K562 (cell line): ENCODE results near the gene PLCL2. TPM values are rescaled to one million over a fixed set of nuclear protein-coding genes. Genes with fewer than 3 reads are reported as not detected.

ENCODE experiments used
- ATAC-seq: fragments of 200-7000 bp; cut with Tn5 transposase; 3 replicates; pipeline ENCODE4 v1.9.1; 2020; ENCODE audit warnings: moderate library complexity
- BruUV-seq: library from RNA; stranded (reverse); fragments of 400-500 nt; replicated peaks from 2 replicates; lab custom pipeline; 2021; lab: Mats Ljungman, UMichigan
- CTCF ChIA-PET: fragments of 300-600 bp; formaldehyde crosslinking; extraction: SDS; loops from one replicate; lab custom pipeline; 2021; ENCODE audit warnings: low intra/inter-chr PET ratio; lab: Yijun Ruan, JAX
- POLR2A ChIA-PET: fragments of 300-600, 350-650 bp; sonication (Branson Sonifier 250); formaldehyde crosslinking; extraction: SDS; loops from one replicate; lab custom pipeline; 2021; ENCODE audit warnings: antibody characterized with exemption, inconsistent platforms; lab: Yijun Ruan, JAX
- DNase-seq, 4 experiments: peaks; one replicate each; pipeline versions ENCODE4 v3.0.0 to v3.0.0-alpha.2; 2011 to 2018; ENCODE audit warnings: low spot score in 3 of 4, mixed read lengths in 3 of 4; ENCODE audit errors: extremely low read depth in 1 of 4
- FAIRE-seq: peaks from 2 replicates; lab custom pipeline; 2011; peaks lifted over from hg19 to GRCh38; lab: Jason Lieb, UNC
- H2AFZ ChIP-seq: 2 replicates; pipeline ENCODE4 v1.6.0; 2011; ENCODE audit warnings: low read depth, low read length, control low read depth, inconsistent platforms
- H3K27ac ChIP-seq: fragments of 200-600 bp; 3 replicates; pipeline ENCODE4 v1.8.0; 2011; ENCODE audit warnings: low read depth, mild to moderate bottlenecking, control low read depth, inconsistent platforms, low read length, moderate library complexity, mixed read lengths; ENCODE audit errors: extremely low read depth
- H3K27me3 ChIP-seq, 2 experiments: fragments of 300-600 bp in 1 of 2; 2 replicates in 1 of 2; 3 replicates in 1 of 2; pipeline versions ENCODE4 v1.6.0 to v1.8.0; 2011; ENCODE audit warnings: inconsistent platforms in 2 of 2, low read length in 2 of 2, mild to moderate bottlenecking in 1 of 2, mixed read lengths in 1 of 2, moderate library complexity in 1 of 2; ENCODE audit not compliant: control insufficient read depth in 2 of 2, insufficient read depth in 2 of 2
- H3K36me3 ChIP-seq: fragments of 300-600 bp; 3 replicates; pipeline ENCODE4 v1.8.0; 2011; ENCODE audit warnings: mild to moderate bottlenecking, low read length, inconsistent platforms; ENCODE audit not compliant: control insufficient read depth, insufficient read depth
- H3K4me1 ChIP-seq, 2 experiments: fragments of 200-600 bp in 1 of 2; replicated peaks in 1 of 2; 2 replicates in 1 of 2; 3 replicates in 1 of 2; pipeline versions ENCODE4 v1.5.1 to v1.8.0; 2011; ENCODE audit warnings: inconsistent platforms in 2 of 2, low read length in 2 of 2, mild to moderate bottlenecking in 1 of 2, mixed read lengths in 1 of 2, moderate library complexity in 1 of 2; ENCODE audit not compliant: control insufficient read depth in 2 of 2, insufficient read depth in 2 of 2
- H3K4me2 ChIP-seq: 2 replicates; pipeline ENCODE4 v1.6.1; 2011; ENCODE audit warnings: low read length, control low read depth, inconsistent platforms, mixed read lengths; ENCODE audit not compliant: insufficient read depth
- H3K4me3 ChIP-seq: fragments of 200-600 bp; sonication (generic), shearing (Covaris generic); 2 replicates; pipeline ENCODE4 v1.5.1; 2016; ENCODE audit warnings: control low read depth, inconsistent platforms
- H3K79me2 ChIP-seq: fragments of 200-600 bp; 3 replicates; pipeline ENCODE4 v1.8.0; 2011; ENCODE audit warnings: low read length, inconsistent platforms; ENCODE audit not compliant: control insufficient read depth, insufficient read depth
- H3K9ac ChIP-seq, 2 experiments: 2 replicates each; pipeline versions ENCODE4 v1.6.0 to v1.6.1; 2011; ENCODE audit warnings: low read depth in 2 of 2, low read length in 2 of 2, control low read depth in 1 of 2, inconsistent platforms in 1 of 2, mild to moderate bottlenecking in 1 of 2, mixed read lengths in 1 of 2; ENCODE audit not compliant: insufficient read depth in 1 of 2
- H3K9me1 ChIP-seq: one replicate; pipeline ENCODE4 v1.6.0; 2011; ENCODE audit warnings: inconsistent platforms, mild to moderate bottlenecking, low read length, moderate library complexity; ENCODE audit not compliant: control insufficient read depth, insufficient read depth
- H3K9me3 ChIP-seq: replicated peaks from 2 replicates; pipeline ENCODE4 v1.5.1; 2011; ENCODE audit warnings: low read depth, low read length, inconsistent platforms; ENCODE audit not compliant: control insufficient read depth, insufficient read depth
- H4K20me1 ChIP-seq: replicated peaks from 2 replicates; pipeline ENCODE4 v1.6.1; 2011; ENCODE audit warnings: low read length, inconsistent platforms, mixed read lengths; ENCODE audit not compliant: control insufficient read depth, insufficient read depth
- CAMTA2 ChIP-seq: fragments of 250-450 bp; sonication (Bioruptor Pico); conservative IDR thresholded peaks from 2 replicates; pipeline ENCODE4 v1.5.1; 2022
- FOXA1 ChIP-seq: fragments of 450-650 bp; IDR thresholded peaks from 2 replicates; pipeline ENCODE4 v1.6.1; 2016; ENCODE audit warnings: mild to moderate bottlenecking, borderline replicate concordance
- GTF2E2 ChIP-seq: fragments of 200-800 bp; sonication (Bioruptor generic); IDR thresholded peaks from 2 replicates; pipeline ENCODE4 v1.6.1; 2016; ENCODE audit warnings: missing genetic modification characterization, missing compliant biosample characterization
- HNRNPUL1 ChIP-seq: fragments of 200-400 bp; formaldehyde crosslinking; IDR thresholded peaks from 2 replicates; pipeline ENCODE4 v1.6.1; 2017; ENCODE audit warnings: low read length
- KLF13 ChIP-seq: fragments of 450-650 bp; IDR thresholded peaks from 2 replicates; pipeline ENCODE4 v1.6.1; 2016; ENCODE audit warnings: missing genetic modification characterization, low read depth, mild to moderate bottlenecking, missing compliant biosample characterization, moderate library complexity, borderline replicate concordance
- MAFK ChIP-seq: IDR thresholded peaks from 2 replicates; pipeline ENCODE4 v1.6.1; 2011; ENCODE audit warnings: low read length, improper control_type of control experiment
- ZNF316 ChIP-seq: fragments of 450-650 bp; IDR thresholded peaks from 2 replicates; pipeline ENCODE4 v1.6.1; 2016
- ZNF324 ChIP-seq: fragments of 250-450 bp; sonication (Bioruptor Pico); IDR thresholded peaks from 2 replicates; pipeline ENCODE4 v1.4.0; 2020; ENCODE audit warnings: mild to moderate bottlenecking
- WGBS: fragments of 100-300 bp; shearing (Covaris generic); methylation state at CpG from one replicate; pipeline ENCODE4 v1.1.6; 2016; ENCODE audit warnings: low coverage, mixed read lengths; ENCODE audit not compliant: insufficient coverage; ENCODE audit errors: missing lambda C conversion rate; 5-methylcytosine and 5-hydroxymethylcytosine counted together
- in situ Hi-C: fragments of 300-500 bp; cut with MboI; formaldehyde crosslinking; loops from 4 replicates; pipeline ENCODE4 v1.15.0; 2018; ENCODE audit warnings: inconsistent platforms, mixed read lengths
- intact Hi-C: fragments of 100-400 bp; cut with micrococcal nuclease; formaldehyde crosslinking; loops from 2 replicates; pipeline ENCODE4 v1.14.2; 2022
- polyA plus RNA-seq, 8 experiments: library from polyadenylated mRNA; depleted of rRNA in 4 of 8; stranded (reverse) in 5 of 8; unstranded in 3 of 8; fragments of >200 nt; fragmentation: Nextera tagmentation in 2 of 8; fragmentation: Illumina TruSeq in 1 of 8; extraction: Ambion mirVana in 2 of 8; extraction: Trizol in 1 of 8; gene quantifications; 2 replicates each; pipeline versions ENCODE4 v1.2.1 to v1.2.3, GENCODE V29; 2011 to 2014; ENCODE audit warnings: inconsistent platforms in 1 of 8, missing spikeins in 1 of 8
- total RNA-seq, 7 experiments: library from RNA; depleted of rRNA in 6 of 7; stranded (reverse); fragments of >200 nt in 6 of 7; fragmentation: Illumina TruSeq in 2 of 7; extraction: Trizol in 2 of 7; gene quantifications; 2 replicates each; pipeline versions ENCODE4 v1.2.1 to v1.2.3, GENCODE V29; 2011 to 2021; ENCODE audit warnings: low replicate concordance in 1 of 7
- TF ChIP-seq, protein P1 (sequence below): fragments of 250-450 bp; sonication (Bioruptor Pico); IDR thresholded peaks from 2 replicates; pipeline ENCODE4 v1.5.0; 2021; ENCODE audit warnings: mild to moderate bottlenecking, moderate library complexity
- TF ChIP-seq, protein P2 (sequence below), 2 experiments: fragments of 250-450 bp in 1 of 2; fragments of 450-650 bp in 1 of 2; sonication (Bioruptor Pico) in 1 of 2; IDR thresholded peaks; 2 replicates each; pipeline versions ENCODE4 v1.6.1 to v1.8.0; 2016 to 2021; ENCODE audit warnings: mild to moderate bottlenecking in 2 of 2, moderate library complexity in 2 of 2, missing compliant biosample characterization in 1 of 2, missing genetic modification characterization in 1 of 2

The PLCL2 gene
- total and polyA plus RNA-seq, 9 of the 15 experiments (the other 6 are each of a cell fraction or from before 2014, with no cell fraction given) = 0.03 to 0.18 (median 0.11) TPM; not detected in 2

DNA sequence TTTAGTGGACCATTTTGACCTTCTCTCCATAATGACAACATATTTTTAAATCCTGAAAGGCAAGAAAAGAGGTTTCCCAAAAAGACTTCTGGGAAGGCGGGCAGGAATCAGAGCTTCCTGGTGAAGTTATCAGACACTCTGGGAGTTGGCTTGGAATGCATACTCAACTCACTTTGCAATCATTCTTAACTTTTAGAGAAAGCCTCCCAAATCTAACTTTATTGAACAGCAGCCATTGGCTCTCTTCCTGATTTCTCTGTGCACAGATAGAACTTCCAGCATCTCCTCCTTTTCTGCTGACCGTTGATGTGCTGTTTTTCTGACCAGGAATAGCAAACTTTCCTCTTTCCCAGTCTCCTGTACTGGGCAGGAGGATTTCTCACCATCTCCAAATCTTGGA lies 44.6 kb downstream of the PLCL2 start:
- Histone ChIP-seq H4K20me1 (no peaks in the 10 kb centered on the region), H3K27ac (no peak overlapping the region), H3K36me3 (no peaks in the 10 kb centered on the region), H3K9me3 (no peaks in the 10 kb centered on the region), H3K4me2 (no peak overlapping the region), H2AFZ (no peak overlapping the region), H3K27me3 (peaks cover 8 to 14% of the 10 kb centered on the region in 2 experiments), H3K4me1 (no peaks in the 10 kb centered on the region), H3K9ac (no peak overlapping the region), H3K9me1 (no peaks in the 10 kb centered on the region), H3K4me3 (no peak overlapping the region), H3K79me2 (no peaks in the 10 kb centered on the region)
- in situ Hi-C loops (no loop called here), intact Hi-C loops (no loop called here)
- ChIA-PET CTCF (no interaction called here), POLR2A (interaction anchor here (0.9 kb wide), 1 partner anchor 33 kb away, joined by 4 read pairs; no protein-coding TSS in a partner anchor)
- BruUV-seq = no TSS peak
- FAIRE-seq = no peak
- ATAC-seq = no peak
- 3% methylated on average over 2 of the region's 2 CpGs for WGBS
- DNase-seq = no peak
- TF ChIP-seq HNRNPUL1 = no peak
- TF ChIP-seq KLF13 (tag) = no peak
- TF ChIP-seq FOXA1 = no peak
- no peak for TF ChIP-seq CAMTA2 (CRISPR knock-in tag)
- TF ChIP-seq ZNF316 = no peak
- no peak for TF ChIP-seq ZNF324 (CRISPR knock-in tag)
- TF ChIP-seq, protein P1, sequence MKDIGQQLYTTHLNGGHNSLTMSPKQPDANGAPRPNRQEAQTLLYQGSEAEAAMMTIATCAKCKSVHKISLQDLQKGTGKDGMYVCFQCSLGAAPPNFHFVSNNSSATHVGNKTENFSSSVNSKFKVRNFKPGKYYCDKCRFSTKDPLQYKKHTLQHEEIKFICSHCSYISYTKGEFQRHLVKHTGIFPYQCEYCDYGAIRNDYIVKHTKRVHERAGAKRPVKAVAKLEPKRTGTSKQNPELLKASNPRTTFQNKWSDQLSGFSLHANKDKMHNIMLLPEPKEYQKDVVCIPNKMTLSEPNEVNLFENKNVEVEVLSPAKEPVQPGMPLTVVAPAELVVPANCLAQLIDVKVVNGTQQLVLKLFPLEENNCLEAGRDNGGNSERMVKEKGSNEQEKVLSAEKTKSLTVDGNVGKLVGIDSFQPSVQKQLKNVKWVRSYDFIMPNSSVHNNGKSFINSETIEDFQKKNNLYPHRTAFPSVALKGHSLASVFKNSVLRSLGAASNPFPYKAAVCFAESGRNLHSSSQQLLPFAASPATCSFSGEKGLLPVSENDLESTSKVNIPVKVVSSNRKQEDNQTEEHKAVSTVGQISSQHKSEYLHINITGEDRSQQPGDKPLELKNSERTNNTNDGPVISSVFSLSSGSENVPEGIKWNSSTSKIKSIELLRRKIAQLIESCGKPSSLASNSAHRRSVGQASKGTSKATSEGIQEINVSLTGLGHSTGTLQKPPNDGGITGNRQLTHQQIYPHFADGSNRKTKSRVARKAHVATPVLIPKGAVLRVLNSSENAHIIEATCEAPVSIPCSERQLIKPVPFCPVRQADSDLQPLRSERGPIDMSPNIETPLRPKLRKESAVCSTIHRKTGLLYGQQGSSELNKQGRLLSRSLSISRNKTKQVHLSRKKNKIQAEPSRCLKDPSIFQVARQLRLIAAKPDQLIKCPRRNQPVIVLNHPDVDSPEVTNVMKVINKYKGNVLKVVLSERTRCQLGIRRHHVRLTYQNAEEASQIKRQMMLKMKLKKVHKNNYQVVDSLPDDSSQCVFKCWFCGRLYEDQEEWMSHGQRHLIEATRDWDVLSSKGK = no peak
- TF ChIP-seq MAFK = no peak
- TF ChIP-seq, protein P2, sequence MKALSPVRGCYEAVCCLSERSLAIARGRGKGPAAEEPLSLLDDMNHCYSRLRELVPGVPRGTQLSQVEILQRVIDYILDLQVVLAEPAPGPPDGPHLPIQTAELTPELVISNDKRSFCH (CRISPR knock-in tag; IDR thresholded peaks at IDR 0.05) = no peak
- TF ChIP-seq, protein P2 (tag; IDR thresholded peaks at IDR 0.05) = no peak
- no peak for TF ChIP-seq GTF2E2
